NT2/D1 (cell line): ENCODE data around the gene AMH.

ENCODE experiments used
- DNase-seq: peaks from one replicate; pipeline ENCODE4 v3.0.0-alpha.2; 2011; ENCODE audit warnings: low read depth, low spot score
- H3K27me3 ChIP-seq: 2 replicates; pipeline ENCODE4 v1.6.0; 2011; ENCODE audit warnings: mild to moderate bottlenecking; ENCODE audit not compliant: insufficient read length, insufficient read depth
- H3K36me3 ChIP-seq: 2 replicates; pipeline ENCODE4 v1.6.1; 2011; ENCODE audit warnings: mild to moderate bottlenecking, low read length, mixed read lengths; ENCODE audit not compliant: insufficient read depth, insufficient read length
- H3K4me1 ChIP-seq: 2 replicates; pipeline ENCODE4 v1.5.1; 2011; ENCODE audit not compliant: insufficient read depth, insufficient read length
- H3K4me3 ChIP-seq: 2 replicates; pipeline ENCODE4 v1.5.1; 2011; ENCODE audit warnings: low read depth; ENCODE audit not compliant: insufficient read length
- H3K9ac ChIP-seq: 2 replicates; pipeline ENCODE4 v1.6.0; 2011; ENCODE audit warnings: low read depth; ENCODE audit not compliant: insufficient read length
- H3K9me3 ChIP-seq: 2 replicates; pipeline ENCODE4 v1.5.1; 2011; ENCODE audit warnings: mild to moderate bottlenecking, low read length; ENCODE audit not compliant: insufficient read depth
- SUZ12 ChIP-seq: IDR thresholded peaks from 2 replicates; pipeline ENCODE4 v1.6.1; 2011; ENCODE audit not compliant: insufficient read length, insufficient read depth; ENCODE audit errors: extremely low read depth
- YY1 ChIP-seq: IDR thresholded peaks from 2 replicates; pipeline ENCODE4 v1.6.1; 2011; ENCODE audit not compliant: insufficient read length, insufficient read depth
- ZNF274 ChIP-seq: IDR thresholded peaks from 2 replicates; pipeline ENCODE4 v1.6.1; 2011; ENCODE audit warnings: mild to moderate bottlenecking, low read depth, low read length

The AMH gene

DNA sequence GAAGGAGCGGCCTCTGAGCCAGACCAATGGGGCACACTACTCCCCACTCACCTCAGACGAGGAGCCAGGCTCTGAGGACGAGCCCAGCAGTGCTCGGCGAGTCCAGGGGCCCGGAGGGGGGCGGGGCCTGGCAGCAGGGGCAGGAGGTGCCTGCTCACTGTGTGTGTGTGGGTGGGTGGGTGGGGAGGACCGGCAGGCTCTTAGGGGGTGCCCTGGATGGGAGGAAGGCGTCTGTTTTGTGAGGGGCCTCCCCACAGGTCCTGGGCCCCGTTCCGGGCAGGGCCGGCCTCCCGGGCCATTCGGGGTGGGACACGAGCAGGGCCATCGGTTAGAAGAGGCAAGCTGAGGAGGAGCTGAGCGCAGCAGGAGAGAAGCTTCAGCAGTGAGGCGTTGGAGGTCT lies 25.7 kb upstream of the AMH start:
- no peaks in the 10 kb centered on the region for H3K9me3 ChIP-seq
- TF ChIP-seq YY1 (no peak), ZNF274 (no peak), SUZ12 (no peak)
- no peak overlapping the region for H3K9ac ChIP-seq
- no peak overlapping the region for H3K4me3 ChIP-seq
- H3K27me3 ChIP-seq, result no peaks in the 10 kb centered on the region
- peaks cover 10% of the 10 kb centered on the region for H3K4me1 ChIP-seq
- no peak for DNase-seq
- peaks cover 85% of the 10 kb centered on the region for H3K36me3 ChIP-seq

DNA sequence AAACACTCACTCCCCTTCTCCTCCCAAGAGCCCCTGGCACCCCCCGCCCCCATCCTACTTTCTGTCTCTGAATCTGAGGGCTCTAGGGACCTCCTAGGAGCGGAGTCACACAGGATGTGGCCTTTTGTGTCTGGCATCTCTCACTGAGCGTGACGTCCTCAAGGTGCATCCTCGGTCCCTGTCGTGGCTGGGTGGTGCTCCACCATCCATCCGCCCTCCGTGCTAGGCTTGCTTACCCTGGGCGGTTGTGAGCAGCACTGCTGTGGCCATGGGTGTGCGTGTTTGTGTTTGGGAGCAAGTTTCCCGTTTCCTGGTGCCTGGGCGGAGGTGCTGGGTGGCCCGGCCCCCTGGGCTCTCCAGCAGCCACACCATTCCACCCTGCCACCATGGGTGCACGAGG lies 25.2 kb upstream of the AMH start:
- H3K9ac ChIP-seq, result no peak overlapping the region
- H3K9me3 ChIP-seq, result no peaks in the 10 kb centered on the region
- peaks cover 90% of the 10 kb centered on the region for H3K36me3 ChIP-seq
- H3K27me3 ChIP-seq, result no peaks in the 10 kb centered on the region
- H3K4me3 ChIP-seq, result no peak overlapping the region
- no peak for DNase-seq
- peaks cover 10% of the 10 kb centered on the region for H3K4me1 ChIP-seq
- TF ChIP-seq YY1, result no peak
- TF ChIP-seq ZNF274, result no peak
- no peak for TF ChIP-seq SUZ12

DNA sequence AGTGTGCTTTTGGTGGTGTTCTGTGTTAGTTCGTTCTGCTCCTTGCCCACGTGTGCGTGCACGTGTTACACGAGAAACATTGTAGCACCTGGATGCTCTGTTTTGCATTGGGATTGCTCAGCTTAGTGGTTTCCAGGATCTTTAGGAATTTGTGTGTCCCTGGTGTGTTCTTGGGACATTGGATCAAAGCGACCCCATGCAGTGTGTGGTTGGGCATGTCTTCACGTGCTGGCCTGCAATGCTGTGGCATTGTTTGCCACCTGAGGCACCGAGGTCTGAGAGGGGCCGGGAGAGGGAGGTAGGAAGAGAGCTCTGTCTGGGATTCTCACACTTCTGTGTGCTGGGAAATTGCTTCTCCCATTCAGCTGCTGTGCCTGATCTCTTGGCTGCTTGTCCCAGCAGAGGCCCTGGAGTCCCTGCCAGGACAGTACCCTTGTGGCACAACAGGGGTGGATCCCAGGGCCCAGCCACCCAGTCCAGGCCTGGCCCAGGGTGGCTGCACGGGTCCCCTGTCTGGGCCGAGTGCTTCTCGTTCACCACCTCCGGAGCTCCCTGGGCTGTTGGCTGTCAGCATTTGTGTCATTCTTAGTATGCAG lies 24.3 kb upstream of the AMH start:
- Histone ChIP-seq H3K27me3 (no peaks in the 10 kb centered on the region), H3K9me3 (no peaks in the 10 kb centered on the region), H3K36me3 (peaks cover 91% of the 10 kb centered on the region), H3K4me1 (peaks cover 10% of the 10 kb centered on the region), H3K9ac (no peak overlapping the region), H3K4me3 (no peak overlapping the region)
- TF ChIP-seq SUZ12 (no peak), ZNF274 (no peak), YY1 (no peak)
- no peak for DNase-seq

DNA sequence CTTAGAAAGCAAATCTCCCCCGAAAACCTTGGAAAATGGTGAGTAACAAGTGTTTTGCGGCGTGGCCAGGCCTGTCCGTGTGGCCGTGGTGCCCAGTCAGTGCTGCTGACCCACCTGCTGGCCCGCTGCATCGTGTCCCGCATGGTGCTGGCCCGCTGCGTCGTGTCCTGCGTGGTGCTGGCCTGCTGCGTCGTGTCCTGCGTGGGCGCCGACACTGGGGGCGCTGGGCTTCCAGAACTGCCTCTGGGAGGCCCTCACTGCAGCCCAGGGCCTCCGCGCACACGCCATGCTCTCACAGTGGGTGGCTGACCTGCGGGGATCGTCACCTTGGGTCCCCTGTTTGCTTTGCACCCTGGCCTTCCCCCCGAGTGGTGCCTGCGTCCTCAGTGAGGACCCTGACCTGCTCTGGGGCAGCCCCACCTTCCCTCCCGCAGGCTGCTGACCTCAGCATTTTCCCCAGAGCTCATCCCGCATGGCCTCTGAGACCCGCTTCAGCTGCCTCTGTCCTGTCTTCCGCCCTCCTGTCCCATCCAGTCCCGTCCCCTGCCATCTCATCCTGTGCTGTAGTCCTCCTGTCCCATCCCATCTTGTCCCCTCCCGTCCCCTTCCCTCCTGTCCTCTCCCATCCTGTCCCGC lies 23.6 kb upstream of the AMH start:
- peaks cover 91% of the 10 kb centered on the region for H3K36me3 ChIP-seq
- no peaks in the 10 kb centered on the region for H3K27me3 ChIP-seq
- no peak for DNase-seq
- peaks cover 10% of the 10 kb centered on the region for H3K4me1 ChIP-seq
- H3K9me3 ChIP-seq, result no peaks in the 10 kb centered on the region
- TF ChIP-seq SUZ12, result no peak
- no peak for TF ChIP-seq YY1
- TF ChIP-seq ZNF274, result no peak
- H3K4me3 ChIP-seq, result no peak overlapping the region
- H3K9ac ChIP-seq, result no peak overlapping the region

DNA sequence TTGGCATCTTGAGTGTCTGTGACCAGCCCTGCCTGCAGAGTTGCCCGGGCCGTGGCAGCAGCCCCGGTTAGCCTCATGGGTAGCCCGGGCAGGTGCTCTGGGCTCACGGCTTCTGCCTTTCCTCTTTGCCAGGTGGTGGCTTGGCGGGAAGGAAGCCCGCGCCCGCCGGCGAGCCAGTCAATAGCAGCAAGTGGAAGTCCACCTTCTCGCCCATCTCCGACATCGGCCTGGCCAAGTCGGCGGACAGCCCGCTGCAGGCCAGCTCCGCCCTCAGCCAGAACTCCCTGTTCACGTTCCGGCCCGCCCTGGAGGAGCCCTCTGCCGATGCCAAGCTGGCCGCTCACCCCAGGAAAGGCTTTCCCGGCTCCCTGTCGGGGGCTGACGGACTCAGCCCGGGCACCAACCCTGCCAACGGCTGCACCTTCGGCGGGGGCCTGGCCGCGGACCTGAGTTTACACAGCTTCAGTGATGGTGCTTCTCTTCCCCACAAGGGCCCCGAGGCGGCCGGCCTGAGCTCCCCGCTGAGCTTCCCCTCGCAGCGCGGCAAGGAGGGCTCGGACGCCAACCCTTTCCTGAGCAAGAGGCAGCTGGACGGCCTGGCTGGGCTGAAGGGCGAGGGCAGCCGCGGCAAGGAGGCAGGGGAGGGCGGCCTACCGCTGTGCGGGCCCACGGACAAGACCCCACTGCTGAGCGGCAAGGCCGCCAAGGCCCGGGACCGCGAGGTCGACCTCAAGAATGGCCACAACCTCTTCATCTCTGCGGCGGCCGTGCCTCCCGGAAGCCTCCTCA lies 22.9 kb upstream of the AMH start:
- TF ChIP-seq YY1, result no peak
- TF ChIP-seq ZNF274, result no peak
- TF ChIP-seq SUZ12, result no peak
- DNase-seq, result no peak
- peaks cover 93% of the 10 kb centered on the region for H3K36me3 ChIP-seq
- H3K4me1 ChIP-seq, result peaks cover 8% of the 10 kb centered on the region
- no peaks in the 10 kb centered on the region for H3K27me3 ChIP-seq
- no peak overlapping the region for H3K9ac ChIP-seq
- H3K4me3 ChIP-seq, result no peak overlapping the region
- H3K9me3 ChIP-seq, result no peaks in the 10 kb centered on the region

DNA sequence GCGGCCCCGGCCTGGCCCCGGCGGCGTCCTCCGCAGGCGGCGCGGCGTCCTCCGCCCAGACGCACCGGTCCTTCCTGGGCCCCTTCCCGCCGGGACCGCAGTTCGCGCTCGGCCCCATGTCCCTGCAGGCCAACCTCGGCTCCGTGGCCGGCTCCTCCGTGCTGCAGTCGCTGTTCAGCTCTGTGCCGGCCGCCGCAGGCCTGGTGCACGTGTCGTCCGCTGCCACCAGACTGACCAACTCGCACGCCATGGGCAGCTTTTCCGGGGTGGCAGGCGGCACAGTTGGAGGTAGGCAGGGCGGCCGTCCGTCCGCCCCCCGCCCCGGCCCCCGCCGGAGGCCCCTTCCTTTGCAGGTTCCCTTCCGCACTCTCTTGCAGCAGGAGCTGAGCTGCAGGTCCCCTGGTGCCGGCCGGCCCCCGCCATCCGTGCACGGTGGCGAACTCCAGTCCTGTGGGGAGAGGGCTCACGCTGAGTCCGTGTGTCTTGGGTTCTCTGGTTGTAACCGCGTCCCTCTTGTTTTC lies 22.2 kb upstream of the AMH start:
- H3K4me3 ChIP-seq, result no peak overlapping the region
- H3K27me3 ChIP-seq, result no peaks in the 10 kb centered on the region
- peaks cover 93% of the 10 kb centered on the region for H3K36me3 ChIP-seq
- peaks cover 8% of the 10 kb centered on the region for H3K4me1 ChIP-seq
- TF ChIP-seq ZNF274, result no peak
- TF ChIP-seq YY1, result no peak
- no peak for TF ChIP-seq SUZ12
- H3K9ac ChIP-seq, result no peak overlapping the region
- H3K9me3 ChIP-seq, result no peaks in the 10 kb centered on the region
- no peak for DNase-seq
